ENCODE results near the gene BHLHE41.

The BHLHE41 gene

DNA sequence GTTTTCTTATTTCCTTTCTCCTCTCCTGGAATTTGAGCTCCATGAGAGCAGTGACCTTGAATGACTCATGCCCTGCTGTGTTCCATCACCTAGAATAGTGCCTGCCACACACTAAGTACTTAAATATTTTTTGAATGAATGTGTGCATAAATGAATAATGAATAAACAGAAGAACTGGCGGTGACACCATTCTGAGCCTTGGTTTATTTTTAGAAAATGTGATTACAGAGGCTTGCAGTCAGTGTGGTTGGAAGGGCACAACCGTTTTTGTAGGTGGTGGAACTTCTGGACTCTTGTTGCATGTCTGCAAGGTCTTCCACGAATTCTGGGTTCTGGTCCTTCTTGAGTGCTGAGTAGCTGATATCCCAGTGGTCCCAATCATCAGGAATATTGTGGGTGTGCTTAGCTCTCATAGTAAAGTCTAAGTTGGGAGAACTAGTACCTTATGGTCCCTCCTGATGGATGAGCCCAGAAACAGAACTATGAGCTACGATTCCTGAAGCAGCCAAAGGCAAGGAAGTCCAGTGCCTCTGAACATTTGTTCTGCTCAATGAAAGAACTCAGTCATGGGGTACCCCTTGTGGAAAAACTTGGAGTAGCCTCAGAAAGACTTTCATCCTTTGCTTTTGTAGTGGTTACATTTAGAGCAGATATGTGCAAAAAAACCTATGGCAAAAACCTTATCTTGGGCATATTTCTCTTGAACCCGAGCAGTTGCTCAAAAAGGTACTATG, 28.8 kb upstream of the BHLHE41 start:
- no peaks in the 10 kb centered on the region for H3K36me3 ChIP-seq (ENCODE audit: control insufficient read depth, insufficient read depth, low read length)
- no peak overlapping the region for H3K4me3 ChIP-seq (replicated peaks; ENCODE audit: low read depth, low read length)
- TF ChIP-seq, protein P1, sequence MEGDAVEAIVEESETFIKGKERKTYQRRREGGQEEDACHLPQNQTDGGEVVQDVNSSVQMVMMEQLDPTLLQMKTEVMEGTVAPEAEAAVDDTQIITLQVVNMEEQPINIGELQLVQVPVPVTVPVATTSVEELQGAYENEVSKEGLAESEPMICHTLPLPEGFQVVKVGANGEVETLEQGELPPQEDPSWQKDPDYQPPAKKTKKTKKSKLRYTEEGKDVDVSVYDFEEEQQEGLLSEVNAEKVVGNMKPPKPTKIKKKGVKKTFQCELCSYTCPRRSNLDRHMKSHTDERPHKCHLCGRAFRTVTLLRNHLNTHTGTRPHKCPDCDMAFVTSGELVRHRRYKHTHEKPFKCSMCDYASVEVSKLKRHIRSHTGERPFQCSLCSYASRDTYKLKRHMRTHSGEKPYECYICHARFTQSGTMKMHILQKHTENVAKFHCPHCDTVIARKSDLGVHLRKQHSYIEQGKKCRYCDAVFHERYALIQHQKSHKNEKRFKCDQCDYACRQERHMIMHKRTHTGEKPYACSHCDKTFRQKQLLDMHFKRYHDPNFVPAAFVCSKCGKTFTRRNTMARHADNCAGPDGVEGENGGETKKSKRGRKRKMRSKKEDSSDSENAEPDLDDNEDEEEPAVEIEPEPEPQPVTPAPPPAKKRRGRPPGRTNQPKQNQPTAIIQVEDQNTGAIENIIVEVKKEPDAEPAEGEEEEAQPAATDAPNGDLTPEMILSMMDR (IDR thresholded peaks at IDR 0.05; ENCODE audit: insufficient read depth, low read length, poor library complexity, severe bottlenecking): no peak
- no peaks in the 10 kb centered on the region for H3K27me3 ChIP-seq (replicated peaks; ENCODE audit: control insufficient read depth, insufficient read depth, low read length)
- no peak for DNase-seq (ENCODE audit: extremely low read depth, insufficient read length)

DNA sequence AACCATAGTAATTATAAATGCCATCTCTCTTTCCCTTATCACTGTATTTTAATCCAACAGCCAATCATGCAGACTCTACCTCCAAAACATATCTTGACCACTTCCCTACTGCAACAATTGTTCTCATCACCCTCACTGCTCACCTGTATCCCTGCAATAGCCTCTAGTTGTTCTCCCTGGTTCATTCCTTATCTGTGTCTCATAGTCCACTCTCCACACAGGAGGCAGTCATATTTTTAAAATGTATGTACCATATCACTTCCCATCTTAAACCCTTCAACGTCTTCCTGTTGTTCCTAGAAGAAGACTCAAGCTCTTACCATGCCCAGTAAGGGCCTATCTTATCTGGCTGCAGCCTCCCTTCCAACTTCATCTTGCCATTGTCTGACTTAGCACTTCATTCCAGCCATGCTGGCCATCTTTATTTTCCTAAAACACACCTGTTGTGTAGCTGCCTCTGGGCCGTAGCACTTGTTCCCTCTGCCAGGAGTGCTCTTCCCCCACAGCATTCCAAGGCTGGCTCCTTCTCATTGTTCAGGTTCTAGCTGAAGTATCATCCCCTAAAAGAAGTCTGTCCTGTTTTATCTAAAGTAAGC, 27.8 kb upstream of the BHLHE41 start:
- TF ChIP-seq, protein P1 (IDR thresholded peaks at IDR 0.05; ENCODE audit: insufficient read depth, low read length, poor library complexity, severe bottlenecking): no peak
- DNase-seq (ENCODE audit: extremely low read depth, insufficient read length): no peak
- Histone ChIP-seq H3K27me3 (replicated peaks; ENCODE audit: control insufficient read depth, insufficient read depth, low read length) (no peaks in the 10 kb centered on the region), H3K36me3 (ENCODE audit: control insufficient read depth, insufficient read depth, low read length) (no peaks in the 10 kb centered on the region), H3K4me3 (replicated peaks; ENCODE audit: low read depth, low read length) (no peak overlapping the region)

- TF ChIP-seq, protein P1 (IDR thresholded peaks at IDR 0.05; ENCODE audit: insufficient read depth, low read length, poor library complexity, severe bottlenecking): no peak
- Histone ChIP-seq H3K4me3 (replicated peaks; ENCODE audit: low read depth, low read length) (no peak overlapping the region), H3K36me3 (ENCODE audit: control insufficient read depth, insufficient read depth, low read length) (no peaks in the 10 kb centered on the region), H3K27me3 (replicated peaks; ENCODE audit: control insufficient read depth, insufficient read depth, low read length) (no peaks in the 10 kb centered on the region)
- DNase-seq (ENCODE audit: extremely low read depth, insufficient read length): no peak
These were observed 26.1 kb upstream of the BHLHE41 start for GRCh38 chr12:26150736-26151450.

DNA sequence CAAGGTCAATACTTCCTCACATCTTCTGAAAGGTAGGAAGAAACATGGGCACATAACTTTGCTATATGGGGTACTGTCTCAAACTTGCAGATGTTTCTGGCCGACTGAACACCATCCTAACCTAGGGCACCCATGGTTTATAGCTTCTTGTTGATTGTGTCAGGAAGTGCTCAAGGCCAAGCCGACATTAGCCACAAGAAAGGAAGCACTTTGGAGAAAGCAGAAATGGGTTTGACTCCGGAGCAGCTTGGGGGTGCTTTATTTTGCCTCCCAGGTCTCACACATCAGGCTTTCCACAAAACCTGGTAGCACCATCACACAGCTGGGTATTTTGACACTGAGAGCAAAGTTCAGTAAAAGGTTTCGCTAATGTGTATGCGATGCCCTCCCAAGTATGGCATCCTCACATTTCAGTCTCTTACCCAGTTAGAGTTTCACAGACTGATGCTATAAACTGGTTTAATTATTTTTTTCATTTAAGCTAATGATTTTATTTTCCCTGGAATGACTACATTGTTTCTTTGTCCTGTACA, 25.2 kb upstream of the BHLHE41 start:
- Histone ChIP-seq H3K4me3 (replicated peaks; ENCODE audit: low read depth, low read length) (no peak overlapping the region), H3K36me3 (ENCODE audit: control insufficient read depth, insufficient read depth, low read length) (no peaks in the 10 kb centered on the region), H3K27me3 (replicated peaks; ENCODE audit: control insufficient read depth, insufficient read depth, low read length) (no peaks in the 10 kb centered on the region)
- DNase-seq (ENCODE audit: extremely low read depth, insufficient read length): no peak
- TF ChIP-seq, protein P1 (IDR thresholded peaks at IDR 0.05; ENCODE audit: insufficient read depth, low read length, poor library complexity, severe bottlenecking): no peak

DNA sequence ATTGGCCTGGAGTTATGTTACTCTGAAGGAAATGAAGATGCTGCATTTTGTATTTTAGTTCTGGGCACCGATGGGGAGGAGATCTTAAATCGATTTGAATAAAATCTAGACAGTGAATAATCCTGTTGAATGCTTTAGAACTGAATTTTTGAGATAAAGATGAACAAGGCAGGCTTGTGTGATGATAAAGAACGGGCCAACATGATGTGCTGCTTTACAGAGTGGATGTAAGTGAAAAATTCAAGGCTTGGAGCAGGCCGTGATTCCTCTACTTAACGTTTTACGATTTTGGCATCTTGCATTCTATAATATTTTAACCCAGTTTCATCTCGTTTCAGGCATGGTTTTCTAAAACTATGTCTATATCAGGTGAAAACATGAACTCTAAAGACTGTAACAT, 23.5 kb upstream of the BHLHE41 start:
- Histone ChIP-seq H3K36me3 (ENCODE audit: control insufficient read depth, insufficient read depth, low read length) (no peaks in the 10 kb centered on the region), H3K4me3 (replicated peaks; ENCODE audit: low read depth, low read length) (no peak overlapping the region)
- TF ChIP-seq, protein P1 (IDR thresholded peaks at IDR 0.05; ENCODE audit: insufficient read depth, low read length, poor library complexity, severe bottlenecking): no peak

More for the DNA sequence above, 23.5 kb upstream of the BHLHE41 start:
- DNase-seq (ENCODE audit: extremely low read depth, insufficient read length): no peak
- H3K27me3 ChIP-seq (replicated peaks; ENCODE audit: control insufficient read depth, insufficient read depth, low read length): no peaks in the 10 kb centered on the region
